ENCODE results near the gene RPUSD2.

- TF ChIP-seq POLR2A (IDR thresholded peaks at IDR 0.05; ENCODE audit: low read depth, low read length): no peak
- TF ChIP-seq FOS (IDR thresholded peaks at IDR 0.05; ENCODE audit: borderline replicate concordance, insufficient read depth, low read length): no peak
- no peak for TF ChIP-seq POLR2AphosphoS5 (IDR thresholded peaks at IDR 0.05; ENCODE audit: insufficient read depth, low read depth, low read length)
- no peak for TF ChIP-seq CTCF (IDR thresholded peaks at IDR 0.05; ENCODE audit: extremely low read depth in 1 of 2, insufficient read depth in 1 of 2, low read depth in 1 of 2, low read length in 2 of 2)
- TF ChIP-seq EZH2 (IDR thresholded peaks at IDR 0.05; ENCODE audit: borderline replicate concordance, low read depth, low read length, severe bottlenecking): no peak
- TF ChIP-seq GATA2 (IDR thresholded peaks at IDR 0.05; ENCODE audit: insufficient read depth, insufficient read length, low read depth, low read length): no peak
- TF ChIP-seq MAX (IDR thresholded peaks at IDR 0.05; ENCODE audit: insufficient read depth, insufficient read length): no peak
- TF ChIP-seq JUN (IDR thresholded peaks at IDR 0.05; ENCODE audit: borderline replicate concordance, insufficient read depth, insufficient read length, low read depth): no peak
These were observed 13.2 kb upstream of the RPUSD2 start for GRCh38 chr15:40555876-40556275.
